ENCODE data around the gene MCRIP1. TPM values are rescaled to one million over a fixed set of nuclear protein-coding genes. Genes with fewer than 3 reads are reported as not detected.

MCRIP1 gene
- total and polyA plus RNA-seq, 2 of the 13 experiments (the other 11 are each of a cell fraction or from before 2014, with no cell fraction given) = 79.7 to 84.9 TPM

DNA sequence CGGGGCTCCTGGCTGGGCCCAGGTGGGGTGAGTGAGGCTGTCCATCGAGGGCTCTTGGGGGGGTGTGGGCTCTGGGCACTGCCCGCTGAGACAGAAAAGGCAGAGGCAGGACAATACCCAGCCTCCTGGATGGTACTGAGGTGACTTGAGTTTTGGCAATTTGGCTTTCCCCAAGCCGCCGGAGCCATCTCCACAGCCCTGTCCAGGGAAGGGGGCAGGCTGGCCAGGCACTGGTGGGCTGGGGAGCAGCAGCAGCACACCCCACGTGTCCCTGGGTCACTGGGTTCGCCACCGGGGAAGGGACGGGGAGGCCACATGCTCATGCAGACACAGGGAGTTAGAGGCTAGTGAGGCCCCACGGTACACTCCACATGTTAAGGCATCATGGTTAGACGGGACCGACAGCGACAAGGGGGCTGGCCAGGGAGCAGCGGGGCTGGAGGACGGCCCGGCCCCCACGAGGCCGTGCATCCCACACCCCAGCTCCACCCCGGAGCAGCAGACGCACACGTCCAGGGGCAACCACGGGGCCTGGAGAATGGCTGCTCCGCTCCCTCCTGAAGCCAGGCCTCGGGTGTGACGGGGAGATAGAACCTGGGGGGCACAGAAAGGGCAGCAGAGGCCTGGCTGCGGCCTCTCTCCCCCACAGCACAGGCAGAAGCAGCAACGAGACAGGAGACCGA is 35.0 kb upstream of the MCRIP1 start (continued):
- TF ChIP-seq ZNF615 (CRISPR knock-in tag; IDR thresholded peaks at IDR 0.05; ENCODE audit: borderline replicate concordance) (0 out of 2 replicates have a peak, but pooled peaks have one; percentile 72), KLF6 (CRISPR knock-in tag; IDR thresholded peaks at IDR 0.05) (0 out of 2 replicates have a peak, but pooled peaks have one; percentile 1), ZNF878 (CRISPR knock-in tag; IDR thresholded peaks at IDR 0.05) (no peak; the same call in 1 of the 2 replicates), ZNF672 (CRISPR knock-in tag; IDR thresholded peaks at IDR 0.05) (peak; percentile 93; the same call in 1 of the 2 replicates), ZIK1 (CRISPR knock-in tag; IDR thresholded peaks at IDR 0.05; ENCODE audit: borderline replicate concordance, low read depth) (no peak), THYN1 (CRISPR knock-in tag; IDR thresholded peaks at IDR 0.05; ENCODE audit: borderline replicate concordance, low read depth) (peak; percentile 15; the same call in 1 of the 2 replicates), ZNF564 (CRISPR knock-in tag; IDR thresholded peaks at IDR 0.05) (no peak), HMG20B (CRISPR knock-in tag; conservative IDR thresholded peaks at IDR 0.05) (no peak), HNRNPK (IDR thresholded peaks at IDR 0.05; ENCODE audit: low read depth, low read length, poor library complexity, severe bottlenecking) (peak; percentile 4), ZNF724P (CRISPR knock-in tag; IDR thresholded peaks at IDR 0.05; ENCODE audit: borderline replicate concordance) (peak; percentile 36; the same call in 1 of the 2 replicates)
- TF ChIP-seq, protein P1, sequence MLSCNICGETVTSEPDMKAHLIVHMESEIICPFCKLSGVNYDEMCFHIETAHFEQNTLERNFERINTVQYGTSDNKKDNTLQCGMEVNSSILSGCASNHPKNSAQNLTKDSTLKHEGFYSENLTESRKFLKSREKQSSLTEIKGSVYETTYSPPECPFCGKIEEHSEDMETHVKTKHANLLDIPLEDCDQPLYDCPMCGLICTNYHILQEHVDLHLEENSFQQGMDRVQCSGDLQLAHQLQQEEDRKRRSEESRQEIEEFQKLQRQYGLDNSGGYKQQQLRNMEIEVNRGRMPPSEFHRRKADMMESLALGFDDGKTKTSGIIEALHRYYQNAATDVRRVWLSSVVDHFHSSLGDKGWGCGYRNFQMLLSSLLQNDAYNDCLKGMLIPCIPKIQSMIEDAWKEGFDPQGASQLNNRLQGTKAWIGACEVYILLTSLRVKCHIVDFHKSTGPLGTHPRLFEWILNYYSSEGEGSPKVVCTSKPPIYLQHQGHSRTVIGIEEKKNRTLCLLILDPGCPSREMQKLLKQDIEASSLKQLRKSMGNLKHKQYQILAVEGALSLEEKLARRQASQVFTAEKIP (CRISPR knock-in tag; IDR thresholded peaks at IDR 0.05; ENCODE audit: borderline replicate concordance) = no peak
- TF ChIP-seq, protein P2, sequence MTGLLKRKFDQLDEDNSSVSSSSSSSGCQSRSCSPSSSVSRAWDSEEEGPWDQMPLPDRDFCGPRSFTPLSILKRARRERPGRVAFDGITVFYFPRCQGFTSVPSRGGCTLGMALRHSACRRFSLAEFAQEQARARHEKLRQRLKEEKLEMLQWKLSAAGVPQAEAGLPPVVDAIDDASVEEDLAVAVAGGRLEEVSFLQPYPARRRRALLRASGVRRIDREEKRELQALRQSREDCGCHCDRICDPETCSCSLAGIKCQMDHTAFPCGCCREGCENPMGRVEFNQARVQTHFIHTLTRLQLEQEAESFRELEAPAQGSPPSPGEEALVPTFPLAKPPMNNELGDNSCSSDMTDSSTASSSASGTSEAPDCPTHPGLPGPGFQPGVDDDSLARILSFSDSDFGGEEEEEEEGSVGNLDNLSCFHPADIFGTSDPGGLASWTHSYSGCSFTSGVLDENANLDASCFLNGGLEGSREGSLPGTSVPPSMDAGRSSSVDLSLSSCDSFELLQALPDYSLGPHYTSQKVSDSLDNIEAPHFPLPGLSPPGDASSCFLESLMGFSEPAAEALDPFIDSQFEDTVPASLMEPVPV (CRISPR knock-in tag; IDR thresholded peaks at IDR 0.05) = peak; percentile 67
- TF ChIP-seq, protein P3, sequence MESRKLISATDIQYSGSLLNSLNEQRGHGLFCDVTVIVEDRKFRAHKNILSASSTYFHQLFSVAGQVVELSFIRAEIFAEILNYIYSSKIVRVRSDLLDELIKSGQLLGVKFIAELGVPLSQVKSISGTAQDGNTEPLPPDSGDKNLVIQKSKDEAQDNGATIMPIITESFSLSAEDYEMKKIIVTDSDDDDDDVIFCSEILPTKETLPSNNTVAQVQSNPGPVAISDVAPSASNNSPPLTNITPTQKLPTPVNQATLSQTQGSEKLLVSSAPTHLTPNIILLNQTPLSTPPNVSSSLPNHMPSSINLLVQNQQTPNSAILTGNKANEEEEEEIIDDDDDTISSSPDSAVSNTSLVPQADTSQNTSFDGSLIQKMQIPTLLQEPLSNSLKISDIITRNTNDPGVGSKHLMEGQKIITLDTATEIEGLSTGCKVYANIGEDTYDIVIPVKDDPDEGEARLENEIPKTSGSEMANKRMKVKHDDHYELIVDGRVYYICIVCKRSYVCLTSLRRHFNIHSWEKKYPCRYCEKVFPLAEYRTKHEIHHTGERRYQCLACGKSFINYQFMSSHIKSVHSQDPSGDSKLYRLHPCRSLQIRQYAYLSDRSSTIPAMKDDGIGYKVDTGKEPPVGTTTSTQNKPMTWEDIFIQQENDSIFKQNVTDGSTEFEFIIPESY (CRISPR knock-in tag; IDR thresholded peaks at IDR 0.05) = 0 out of 2 replicates have a peak, but pooled peaks have one; percentile 43
- TF ChIP-seq, protein P4, sequence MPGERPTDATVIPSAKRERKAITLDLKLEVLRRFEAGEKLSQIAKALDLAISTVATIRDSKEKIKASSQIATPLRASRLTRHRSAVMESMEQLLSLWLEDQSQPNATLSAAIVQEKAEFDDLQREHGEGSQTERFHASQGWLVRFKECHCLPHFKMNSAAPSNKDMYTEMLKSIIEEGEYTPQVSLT (CRISPR knock-in tag; IDR thresholded peaks at IDR 0.05; ENCODE audit: borderline replicate concordance, low read depth) = peak; percentile 45; the same call in 1 of the 2 replicates
- TF ChIP-seq, protein P5, sequence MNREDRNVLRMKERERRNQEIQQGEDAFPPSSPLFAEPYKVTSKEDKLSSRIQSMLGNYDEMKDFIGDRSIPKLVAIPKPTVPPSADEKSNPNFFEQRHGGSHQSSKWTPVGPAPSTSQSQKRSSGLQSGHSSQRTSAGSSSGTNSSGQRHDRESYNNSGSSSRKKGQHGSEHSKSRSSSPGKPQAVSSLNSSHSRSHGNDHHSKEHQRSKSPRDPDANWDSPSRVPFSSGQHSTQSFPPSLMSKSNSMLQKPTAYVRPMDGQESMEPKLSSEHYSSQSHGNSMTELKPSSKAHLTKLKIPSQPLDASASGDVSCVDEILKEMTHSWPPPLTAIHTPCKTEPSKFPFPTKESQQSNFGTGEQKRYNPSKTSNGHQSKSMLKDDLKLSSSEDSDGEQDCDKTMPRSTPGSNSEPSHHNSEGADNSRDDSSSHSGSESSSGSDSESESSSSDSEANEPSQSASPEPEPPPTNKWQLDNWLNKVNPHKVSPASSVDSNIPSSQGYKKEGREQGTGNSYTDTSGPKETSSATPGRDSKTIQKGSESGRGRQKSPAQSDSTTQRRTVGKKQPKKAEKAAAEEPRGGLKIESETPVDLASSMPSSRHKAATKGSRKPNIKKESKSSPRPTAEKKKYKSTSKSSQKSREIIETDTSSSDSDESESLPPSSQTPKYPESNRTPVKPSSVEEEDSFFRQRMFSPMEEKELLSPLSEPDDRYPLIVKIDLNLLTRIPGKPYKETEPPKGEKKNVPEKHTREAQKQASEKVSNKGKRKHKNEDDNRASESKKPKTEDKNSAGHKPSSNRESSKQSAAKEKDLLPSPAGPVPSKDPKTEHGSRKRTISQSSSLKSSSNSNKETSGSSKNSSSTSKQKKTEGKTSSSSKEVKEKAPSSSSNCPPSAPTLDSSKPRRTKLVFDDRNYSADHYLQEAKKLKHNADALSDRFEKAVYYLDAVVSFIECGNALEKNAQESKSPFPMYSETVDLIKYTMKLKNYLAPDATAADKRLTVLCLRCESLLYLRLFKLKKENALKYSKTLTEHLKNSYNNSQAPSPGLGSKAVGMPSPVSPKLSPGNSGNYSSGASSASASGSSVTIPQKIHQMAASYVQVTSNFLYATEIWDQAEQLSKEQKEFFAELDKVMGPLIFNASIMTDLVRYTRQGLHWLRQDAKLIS (CRISPR knock-in tag; IDR thresholded peaks at IDR 0.05) = 0 out of 2 replicates have a peak, but pooled peaks have one; percentile 73
- TF ChIP-seq, protein P6, sequence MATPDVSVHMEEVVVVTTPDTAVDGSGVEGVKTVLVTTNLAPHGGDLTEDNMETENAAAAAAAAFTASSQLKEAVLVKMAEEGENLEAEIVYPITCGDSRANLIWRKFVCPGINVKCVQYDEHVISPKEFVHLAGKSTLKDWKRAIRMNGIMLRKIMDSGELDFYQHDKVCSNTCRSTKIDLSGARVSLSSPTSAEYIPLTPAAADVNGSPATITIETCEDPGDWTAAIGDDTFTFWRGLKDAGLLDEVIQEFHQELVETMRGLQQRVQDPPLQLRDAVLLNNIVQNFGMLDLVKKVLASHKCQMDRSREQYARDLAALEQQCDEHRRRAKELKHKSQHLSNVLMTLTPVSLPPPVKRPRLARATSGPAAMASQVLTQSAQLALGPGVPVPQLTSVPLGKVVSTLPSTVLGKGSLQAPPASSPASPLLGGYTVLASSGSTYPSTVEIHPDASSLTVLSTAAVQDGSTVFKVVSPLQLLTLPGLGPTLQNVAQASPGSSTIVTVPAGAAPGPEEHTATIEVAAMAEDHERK (CRISPR knock-in tag; IDR thresholded peaks at IDR 0.05; ENCODE audit: low read depth) = no peak
